H1 (cell line): ENCODE data around the gene LRRN1. TPM values are rescaled to one million over a fixed set of nuclear protein-coding genes. Genes with fewer than 3 reads are reported as not detected.

Experiments
- RNF2 ChIP-seq: fragments of 200-900, 300-1000 bp; sonication (generic); IDR thresholded peaks from 2 replicates; pipeline ENCODE4 v1.7.1; 2016; ENCODE audit warnings: borderline replicate concordance, low read depth, mild to moderate bottlenecking, antibody characterized with exemption, low read length; ENCODE audit not compliant: poor library complexity, severe bottlenecking; ENCODE audit errors: missing control alignments
- polyA plus RNA-seq, 7 experiments: library from polyadenylated mRNA; depleted of rRNA in 3 of 7; stranded (reverse) in 5 of 7; unstranded in 2 of 7; fragments of >200 nt in 5 of 7; fragments of 200-250 nt in 2 of 7; gene quantifications; 1 replicate in 5 of 7; 2 replicates in 1 of 7; 4 replicates in 1 of 7; pipeline versions ENCODE4 v1.2.1 to v1.2.3, GENCODE V29; 2011 to 2013; ENCODE audit warnings: missing spikeins in 2 of 7, mixed read lengths in 2 of 7
- total RNA-seq: library from RNA; stranded (reverse); fragmentation: NEBNext Ultra II Directional; extraction: Animal tissue kit (Norgen Biotek cat#: 25700); gene quantifications from 2 replicates; pipeline ENCODE4 v1.2.1, GENCODE V29; 2021

Gene LRRN1
- total and polyA plus RNA-seq, 2 of the 8 experiments (the other 6 are each of a cell fraction or from before 2014, with no cell fraction given), result 159 to 199 TPM

GRCh38 chr3:3799173-3800079 is at the start of gene LRRN1 (continued):
- TF ChIP-seq RNF2, result no peak
